Panc1 (cell line): ENCODE results near the gene TRAPPC12. TPM values are rescaled to one million over a fixed set of nuclear protein-coding genes. Genes with fewer than 3 reads are reported as not detected.

ENCODE experiments used
- ATAC-seq: fragments of 200-7000 bp; cut with Tn5 transposase; 2 replicates; pipeline ENCODE4 v1.9.1; 2020; ENCODE audit warnings: mild to moderate bottlenecking, moderate library complexity
- BruUV-seq: library from RNA; stranded (reverse); fragments of 400-500 nt; replicated peaks from 2 replicates; lab custom pipeline; 2021; lab: Mats Ljungman, UMichigan
- CTCF ChIA-PET: fragments of 300-600 bp; sonication (Branson Sonifier 250); formaldehyde crosslinking; loops from one replicate; lab custom pipeline; 2022; ENCODE audit warnings: antibody characterized with exemption; lab: Charles Lee
- POLR2A ChIA-PET: fragments of 300-600 bp; sonication (Branson Sonifier 250); formaldehyde crosslinking; loops from one replicate; lab custom pipeline; 2022; ENCODE audit warnings: antibody characterized with exemption; lab: Charles Lee
- DNase-seq: peaks from one replicate; pipeline ENCODE4 v3.0.0-alpha.2; 2010; ENCODE audit warnings: low read depth, low spot score
- H3K27ac ChIP-seq: 2 replicates; pipeline ENCODE4 v1.5.1; 2011; ENCODE audit warnings: mild to moderate bottlenecking, low read length, inconsistent platforms
- H3K27me3 ChIP-seq: fragments of 200-500 bp; sonication (Bioruptor generic); 2 replicates; pipeline ENCODE4 v1.6.0; 2014; ENCODE audit warnings: low read length, inconsistent platforms; ENCODE audit not compliant: control insufficient read depth, insufficient read depth
- H3K36me3 ChIP-seq: fragments of 200-500 bp; sonication (Bioruptor generic); 2 replicates; pipeline ENCODE4 v1.5.1; 2014; ENCODE audit warnings: inconsistent platforms, mild to moderate bottlenecking, low read length, moderate library complexity; ENCODE audit not compliant: control insufficient read depth, insufficient read depth
- H3K4me1 ChIP-seq: 2 replicates; pipeline ENCODE4 v1.5.1; 2011; ENCODE audit warnings: inconsistent platforms, mild to moderate bottlenecking, low read length, moderate library complexity; ENCODE audit not compliant: control insufficient read depth, insufficient read depth
- H3K4me3 ChIP-seq, 2 experiments: 2 replicates each; pipeline ENCODE4 v1.5.1; 2011 to 2012; ENCODE audit warnings: low read depth in 2 of 2, low read length in 2 of 2, mild to moderate bottlenecking in 2 of 2, inconsistent platforms in 1 of 2, moderate library complexity in 1 of 2
- H3K9me3 ChIP-seq: fragments of 200-500 bp; sonication (Bioruptor generic); 2 replicates; pipeline ENCODE4 v1.5.1; 2014; ENCODE audit warnings: low read depth, mild to moderate bottlenecking, inconsistent platforms, low read length, moderate library complexity; ENCODE audit not compliant: control insufficient read depth, insufficient read depth
- CTCF ChIP-seq: fragments of 450-650 bp; IDR thresholded peaks from 2 replicates; pipeline ENCODE4 v1.5.1; 2017; ENCODE audit warnings: mild to moderate bottlenecking
- POLR2AphosphoS5 ChIP-seq: IDR thresholded peaks from 2 replicates; pipeline ENCODE4 v1.6.1; 2012; ENCODE audit warnings: mild to moderate bottlenecking, low read depth, low read length, moderate library complexity
- REST ChIP-seq, 2 experiments: IDR thresholded peaks; 2 replicates each; pipeline ENCODE4 v1.6.1; 2011 to 2012; ENCODE audit warnings: low read depth in 2 of 2, control low read depth in 1 of 2, low read length in 1 of 2, mild to moderate bottlenecking in 1 of 2, moderate library complexity in 1 of 2; ENCODE audit not compliant: insufficient read depth in 1 of 2
- SIN3A ChIP-seq: IDR thresholded peaks from 2 replicates; pipeline ENCODE4 v1.6.1; 2012; ENCODE audit warnings: low read depth, mild to moderate bottlenecking, low read length, moderate library complexity, borderline replicate concordance; ENCODE audit not compliant: insufficient read depth
- TCF7L2 ChIP-seq: IDR thresholded peaks from 2 replicates; pipeline ENCODE4 v1.6.1; 2011; ENCODE audit warnings: mild to moderate bottlenecking, low read depth, low read length, inconsistent platforms
- in situ Hi-C: cut with HindIII; loops from 2 replicates; pipeline ENCODE4 v1.10.0; 2016; ENCODE audit warnings: low sequenced_read_pairs, low pct_unique_long_range_greater_than_20kb
- intact Hi-C: fragments of 100-400 bp; cut with micrococcal nuclease; formaldehyde crosslinking; loops from one replicate; pipeline ENCODE4 v1.10.0; 2022; ENCODE audit not compliant: unreplicated experiment
- total RNA-seq: library from RNA; stranded (reverse); gene quantifications from one replicate; pipeline ENCODE4 v1.2.1, GENCODE V29; 2021; ENCODE audit not compliant: unreplicated experiment

TRAPPC12 gene
- total RNA-seq, 1 experiment from 2014 or later = 78.7 TPM

- H3K27me3 ChIP-seq = no peaks in the 10 kb centered on the region
- ChIA-PET POLR2A (no interaction called here), CTCF (no interaction called here)
- TF ChIP-seq REST (IDR thresholded peaks at IDR 0.05; ENCODE audit: insufficient read depth in 1 of 2, low read depth in 2 of 2, low read length in 1 of 2) = no peak
- TF ChIP-seq POLR2AphosphoS5 = no peak
- TF ChIP-seq SIN3A = no peak
- no peak for TF ChIP-seq TCF7L2
- TF ChIP-seq CTCF = no peak
- H3K27ac ChIP-seq = no peak overlapping the region
- no peak for ATAC-seq
- in situ Hi-C loops (no loop called here), intact Hi-C loops (no loop called here)
- H3K36me3 ChIP-seq = no peaks in the 10 kb centered on the region; the same call in 1 of the 2 replicates
- no peaks in the 10 kb centered on the region for H3K9me3 ChIP-seq
- DNase-seq = no peak
- BruUV-seq = no TSS peak
- H3K4me3 ChIP-seq = no peak overlapping the region
- H3K4me1 ChIP-seq = no peaks in the 10 kb centered on the region
Observed at GRCh38 chr2:3469486-3469885, 90.0 kb downstream of the TRAPPC12 start.

- no peaks in the 10 kb centered on the region; the same call in 1 of the 2 replicates for H3K36me3 ChIP-seq
- ATAC-seq (no peak), DNase-seq (no peak)
- H3K4me3 ChIP-seq = no peak overlapping the region
- H3K9me3 ChIP-seq = no peaks in the 10 kb centered on the region
- H3K27ac ChIP-seq = no peak overlapping the region
- H3K4me1 ChIP-seq = no peaks in the 10 kb centered on the region
- BruUV-seq = no TSS peak
- POLR2A ChIA-PET = no interaction called here
- no peaks in the 10 kb centered on the region for H3K27me3 ChIP-seq
- intact Hi-C loops (no loop called here), in situ Hi-C loops (no loop called here)
- TF ChIP-seq CTCF (no peak), TCF7L2 (no peak), POLR2AphosphoS5 (no peak), SIN3A (no peak), REST (IDR thresholded peaks at IDR 0.05; ENCODE audit: insufficient read depth in 1 of 2, low read depth in 2 of 2, low read length in 1 of 2) (no peak)
- CTCF ChIA-PET = no interaction called here
Observed at GRCh38 chr2:3470166-3470651, 90.7 kb downstream of the TRAPPC12 start.
